ENCODE results near the gene FAIM2.

FAIM2 gene

GRCh38 chr12:49901986-49902385 lies 1.7 kb downstream of the FAIM2 start:
- Mint-ChIP-seq H3K9me3 (no peaks in the 10 kb centered on the region), H3K27ac (no peak overlapping the region), H3K4me1 (ENCODE audit: low read depth) (peaks cover 45% of the 10 kb centered on the region), H3K4me3 (no peak overlapping the region), H3K27me3 (peaks cover 81% of the 10 kb centered on the region), H3K36me3 (ENCODE audit: low read depth) (no peaks in the 10 kb centered on the region)
- intact Hi-C loops (cut with micrococcal nuclease), result no loop called here

DNA sequence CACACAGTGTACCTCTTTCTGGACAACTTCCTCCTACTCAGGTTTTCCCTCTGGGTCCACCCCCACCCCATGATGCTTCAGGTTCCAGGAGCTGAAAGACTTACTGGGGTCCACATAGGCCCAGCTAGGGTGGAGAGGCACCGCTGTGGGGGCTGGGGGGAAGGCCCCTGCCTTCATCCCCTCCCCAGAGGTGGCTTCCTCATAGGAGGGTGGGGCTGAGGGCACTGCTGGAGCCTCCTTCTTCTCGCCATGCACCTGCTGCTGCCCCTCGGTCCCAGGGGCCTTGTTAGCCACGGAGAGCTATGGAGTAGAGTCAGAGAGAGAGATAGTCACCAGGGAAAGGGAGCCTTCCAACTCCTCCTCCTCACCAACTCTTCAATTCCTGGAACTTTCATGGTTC lies 2.7 kb downstream of the FAIM2 start:
- peaks cover 76% of the 10 kb centered on the region for H3K27me3 Mint-ChIP-seq
- no peak overlapping the region for H3K27ac Mint-ChIP-seq
- H3K9me3 Mint-ChIP-seq, result no peaks in the 10 kb centered on the region
- no peaks in the 10 kb centered on the region for H3K36me3 Mint-ChIP-seq (ENCODE audit: low read depth)
- intact Hi-C loops (cut with micrococcal nuclease), result no loop called here
- peaks cover 45% of the 10 kb centered on the region for H3K4me1 Mint-ChIP-seq (ENCODE audit: low read depth)
- no peak overlapping the region for H3K4me3 Mint-ChIP-seq

DNA sequence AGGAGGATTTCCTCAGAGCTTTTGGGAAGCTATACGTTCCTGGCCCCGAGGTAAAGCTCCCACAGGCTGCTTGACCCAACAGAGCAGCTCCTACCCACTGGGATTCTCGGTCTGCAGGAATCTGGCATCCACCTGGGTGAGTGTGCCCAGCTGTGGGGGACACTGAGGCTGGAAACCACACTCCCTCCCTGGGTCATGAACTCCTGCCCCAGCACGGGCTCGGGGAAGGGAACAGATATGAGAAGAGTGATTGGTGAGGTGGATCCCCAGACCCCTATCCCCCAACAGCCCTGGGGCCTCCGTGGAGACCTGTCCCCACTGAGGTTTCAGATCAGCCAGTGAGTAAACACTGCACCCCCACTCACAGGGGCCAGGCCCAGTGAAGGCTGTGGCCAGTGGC lies 3.3 kb downstream of the FAIM2 start:
- Mint-ChIP-seq H3K36me3 (ENCODE audit: low read depth) (no peaks in the 10 kb centered on the region), H3K27ac (no peak overlapping the region), H3K4me3 (no peak overlapping the region), H3K9me3 (no peaks in the 10 kb centered on the region), H3K27me3 (peaks cover 72% of the 10 kb centered on the region), H3K4me1 (ENCODE audit: low read depth) (peaks cover 39% of the 10 kb centered on the region)
- intact Hi-C loops (cut with micrococcal nuclease), result no loop called here

DNA sequence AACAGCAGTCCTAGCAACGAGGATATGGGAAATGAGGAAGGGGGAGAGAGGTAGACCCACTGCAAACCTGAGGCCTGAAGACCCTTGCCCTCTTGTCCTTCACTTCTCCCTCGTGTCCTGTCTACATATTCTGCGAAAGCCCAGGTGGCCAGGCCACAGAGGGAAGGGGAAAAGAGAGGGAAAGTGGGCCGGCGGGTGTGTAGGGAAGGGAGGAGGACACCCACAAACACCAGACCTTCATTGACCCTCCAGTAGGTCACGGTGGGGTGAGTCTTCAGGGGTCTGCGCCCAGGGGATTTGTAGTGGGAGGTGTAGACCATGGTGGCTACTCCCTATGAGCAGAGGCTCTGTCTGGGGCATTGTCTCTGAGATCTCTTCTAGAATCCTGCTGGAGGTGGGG lies 3.8 kb downstream of the FAIM2 start:
- H3K9me3 Mint-ChIP-seq, result no peaks in the 10 kb centered on the region
- H3K36me3 Mint-ChIP-seq (ENCODE audit: low read depth), result no peaks in the 10 kb centered on the region
- peaks cover 71% of the 10 kb centered on the region for H3K27me3 Mint-ChIP-seq
- H3K27ac Mint-ChIP-seq, result no peak overlapping the region
- H3K4me3 Mint-ChIP-seq, result no peak overlapping the region
- peaks cover 39% of the 10 kb centered on the region for H3K4me1 Mint-ChIP-seq (ENCODE audit: low read depth)
- intact Hi-C loops (cut with micrococcal nuclease), result no loop called here

GRCh38 chr12:49899286-49899843 lies 4.3 kb downstream of the FAIM2 start:
- Mint-ChIP-seq H3K4me1 (ENCODE audit: low read depth) (peaks cover 34% of the 10 kb centered on the region), H3K36me3 (ENCODE audit: low read depth) (no peaks in the 10 kb centered on the region), H3K27ac (no peak overlapping the region), H3K27me3 (peaks cover 65% of the 10 kb centered on the region), H3K4me3 (no peak overlapping the region), H3K9me3 (no peaks in the 10 kb centered on the region)
- intact Hi-C loops (cut with micrococcal nuclease), result no loop called here

DNA sequence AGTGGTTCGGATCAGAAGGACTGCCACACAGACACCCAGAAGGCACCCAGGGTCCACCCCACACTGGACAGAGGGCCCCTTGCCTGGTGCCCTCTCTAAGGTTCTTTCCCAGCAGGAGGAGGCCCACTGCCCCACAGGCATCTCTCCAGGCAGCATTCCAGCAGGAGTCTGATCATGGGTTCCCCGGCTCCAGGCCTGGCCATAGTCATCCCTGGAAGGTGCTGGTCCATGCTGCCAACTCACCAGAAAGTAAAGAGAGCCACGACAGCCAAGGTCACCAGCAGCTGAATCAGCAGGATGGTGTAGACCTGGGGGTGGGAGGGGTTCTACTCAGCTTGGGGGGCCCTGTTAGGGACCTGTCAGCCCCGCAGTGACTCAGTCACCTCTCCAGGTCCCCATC lies 6.4 kb downstream of the FAIM2 start:
- Mint-ChIP-seq H3K4me1 (ENCODE audit: low read depth) (peaks cover 19% of the 10 kb centered on the region), H3K27ac (no peak overlapping the region), H3K27me3 (peaks cover 62% of the 10 kb centered on the region), H3K4me3 (no peak overlapping the region), H3K36me3 (ENCODE audit: low read depth) (no peaks in the 10 kb centered on the region), H3K9me3 (no peaks in the 10 kb centered on the region)
- intact Hi-C loops (cut with micrococcal nuclease), result no loop called here

DNA sequence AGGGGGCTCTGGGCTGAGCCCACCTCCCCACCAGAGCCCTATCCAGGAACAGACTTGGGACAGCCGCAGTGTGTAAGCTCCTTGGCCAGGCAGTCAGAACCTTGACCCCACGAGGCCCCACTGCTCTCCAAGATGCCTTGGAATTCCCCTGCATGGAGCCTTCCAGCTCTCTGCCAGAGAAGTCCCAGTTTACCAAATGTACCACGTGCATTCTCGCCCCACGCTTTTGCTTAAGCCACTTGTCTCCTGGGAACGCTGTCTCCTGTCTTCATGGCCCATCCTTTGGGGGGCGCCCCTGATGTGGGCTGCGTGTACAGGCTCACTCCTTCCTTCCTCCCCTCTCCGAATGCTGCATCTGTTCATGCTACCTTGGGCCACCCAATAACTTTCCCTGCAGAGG lies 7.9 kb downstream of the FAIM2 start:
- Mint-ChIP-seq H3K36me3 (ENCODE audit: low read depth) (no peaks in the 10 kb centered on the region), H3K4me3 (no peak overlapping the region), H3K27ac (no peak overlapping the region), H3K9me3 (no peaks in the 10 kb centered on the region), H3K4me1 (ENCODE audit: low read depth) (peaks cover 9% of the 10 kb centered on the region), H3K27me3 (peaks cover 57% of the 10 kb centered on the region)
- intact Hi-C loops (cut with micrococcal nuclease), result no loop called here

DNA sequence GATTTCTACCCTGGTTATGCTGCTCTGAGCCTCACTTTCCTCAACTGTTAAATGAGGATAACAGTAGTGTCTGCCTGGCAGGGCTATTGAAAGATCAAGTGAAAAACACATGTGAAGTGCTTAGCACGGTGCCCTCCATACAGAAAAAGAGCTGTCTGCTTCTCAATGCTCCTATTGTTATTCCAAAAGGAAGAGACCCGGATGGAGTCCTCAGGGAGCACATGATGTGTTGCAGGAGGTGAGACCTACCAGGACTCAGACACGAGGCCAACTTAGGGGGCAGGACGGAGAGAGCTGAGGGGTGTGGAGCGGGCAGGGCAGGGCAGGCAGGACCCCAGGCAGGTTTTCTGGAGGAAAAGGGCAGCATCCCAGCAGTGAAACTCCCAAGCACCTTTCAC lies 8.9 kb downstream of the FAIM2 start:
- intact Hi-C loops (cut with micrococcal nuclease), result no loop called here
- H3K27me3 Mint-ChIP-seq, result peaks cover 51% of the 10 kb centered on the region
- H3K4me3 Mint-ChIP-seq, result no peak overlapping the region
- no peak overlapping the region for H3K27ac Mint-ChIP-seq
- H3K36me3 Mint-ChIP-seq (ENCODE audit: low read depth), result no peaks in the 10 kb centered on the region
- H3K4me1 Mint-ChIP-seq (ENCODE audit: low read depth), result no peaks in the 10 kb centered on the region
- H3K9me3 Mint-ChIP-seq, result no peaks in the 10 kb centered on the region

GRCh38 chr12:49893753-49894750 lies 9.6 kb downstream of the FAIM2 start:
- Mint-ChIP-seq H3K27me3 (peaks cover 44% of the 10 kb centered on the region), H3K36me3 (ENCODE audit: low read depth) (no peaks in the 10 kb centered on the region), H3K4me3 (no peak overlapping the region), H3K9me3 (no peaks in the 10 kb centered on the region), H3K4me1 (ENCODE audit: low read depth) (no peaks in the 10 kb centered on the region), H3K27ac (no peak overlapping the region)
- intact Hi-C loops (cut with micrococcal nuclease), result no loop called here

- Mint-ChIP-seq H3K36me3 (ENCODE audit: low read depth) (no peaks in the 10 kb centered on the region), H3K4me3 (no peak overlapping the region), H3K27ac (no peak overlapping the region), H3K9me3 (no peaks in the 10 kb centered on the region), H3K27me3 (peaks cover 39% of the 10 kb centered on the region), H3K4me1 (ENCODE audit: low read depth) (no peaks in the 10 kb centered on the region)
- intact Hi-C loops (cut with micrococcal nuclease), result no loop called here
These were observed 10.9 kb downstream of the FAIM2 start for GRCh38 chr12:49892732-49893317.

DNA sequence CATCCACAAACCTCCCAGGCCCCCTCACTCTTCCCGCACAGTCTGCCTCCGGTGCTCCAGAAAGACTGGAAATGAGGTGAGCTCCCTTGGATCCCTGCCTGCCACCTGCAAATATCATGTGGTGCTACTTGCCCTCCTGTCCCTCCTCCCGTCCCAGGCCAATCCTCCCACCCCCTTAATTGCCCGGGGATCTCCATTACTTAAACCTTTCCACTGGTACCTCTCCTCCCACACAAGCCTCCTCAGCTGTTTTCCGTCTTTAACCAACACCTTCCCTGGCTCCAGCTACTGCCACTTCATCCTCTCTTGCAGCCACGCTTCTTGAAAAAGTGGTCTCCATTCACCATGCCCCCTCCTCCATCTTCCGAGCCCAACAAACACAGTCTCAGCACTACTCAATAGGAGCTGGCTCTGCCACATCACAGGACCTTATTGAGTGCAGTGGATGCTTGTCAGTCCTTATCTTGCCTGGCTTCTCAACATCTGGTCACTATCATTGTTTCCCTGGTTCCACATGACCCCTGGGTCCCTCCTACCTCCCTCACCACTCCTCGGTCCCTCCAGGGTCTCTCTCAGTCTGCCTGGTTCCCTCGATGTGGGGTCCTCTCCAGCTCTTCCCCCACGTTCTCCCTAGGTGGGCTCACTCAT lies 11.5 kb downstream of the FAIM2 start:
- Mint-ChIP-seq H3K9me3 (no peaks in the 10 kb centered on the region), H3K27me3 (peaks cover 34% of the 10 kb centered on the region), H3K27ac (no peak overlapping the region), H3K36me3 (ENCODE audit: low read depth) (no peaks in the 10 kb centered on the region), H3K4me1 (ENCODE audit: low read depth) (no peaks in the 10 kb centered on the region), H3K4me3 (no peak overlapping the region)
- intact Hi-C loops (cut with micrococcal nuclease), result no loop called here

DNA sequence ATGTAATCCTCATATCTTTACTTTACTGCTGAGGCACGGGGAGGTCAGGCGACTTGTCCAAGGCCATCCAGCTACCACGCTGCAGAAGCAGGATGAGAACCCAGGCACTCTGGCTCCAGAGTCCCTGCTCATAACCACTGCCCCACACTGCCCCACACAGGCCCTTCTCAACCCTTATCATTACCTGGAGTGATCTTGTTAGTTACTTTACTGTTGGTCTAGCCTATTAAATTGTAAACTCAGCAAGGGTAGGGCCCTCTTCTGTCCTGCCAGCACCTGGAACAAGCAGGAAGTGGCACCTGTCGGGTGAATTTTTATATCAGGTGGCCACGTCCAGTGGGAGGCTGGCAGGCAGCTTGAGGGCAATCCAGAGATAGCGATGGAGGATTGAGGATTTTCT lies 12.2 kb downstream of the FAIM2 start:
- no peaks in the 10 kb centered on the region for H3K36me3 Mint-ChIP-seq (ENCODE audit: low read depth)
- H3K27me3 Mint-ChIP-seq, result peaks cover 39% of the 10 kb centered on the region
- no peaks in the 10 kb centered on the region for H3K4me1 Mint-ChIP-seq (ENCODE audit: low read depth)
- intact Hi-C loops (cut with micrococcal nuclease), result no loop called here
- no peak overlapping the region for H3K27ac Mint-ChIP-seq
- H3K4me3 Mint-ChIP-seq, result no peak overlapping the region
- H3K9me3 Mint-ChIP-seq, result no peaks in the 10 kb centered on the region

DNA sequence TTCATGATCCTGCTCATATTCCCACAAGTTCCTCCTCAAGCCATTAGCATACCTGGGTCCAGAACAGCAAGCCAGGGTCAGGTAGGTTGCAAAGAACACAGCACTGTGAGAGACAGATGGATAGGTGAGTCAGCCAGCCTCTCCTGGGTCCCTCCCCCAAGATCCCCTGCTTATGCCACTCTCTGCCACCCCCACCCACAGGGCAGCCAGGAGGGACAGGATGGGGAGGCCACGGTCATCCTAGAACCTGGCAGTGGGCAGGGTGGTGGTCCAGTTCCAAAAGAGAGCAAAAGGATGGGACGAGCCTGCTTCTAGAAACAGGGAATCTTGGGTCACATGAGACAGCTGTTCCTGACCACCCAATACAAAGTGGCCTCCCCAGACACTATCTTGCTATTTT lies 12.7 kb downstream of the FAIM2 start:
- intact Hi-C loops (cut with micrococcal nuclease), result no loop called here
- peaks cover 41% of the 10 kb centered on the region for H3K27me3 Mint-ChIP-seq
- H3K9me3 Mint-ChIP-seq, result no peaks in the 10 kb centered on the region
- no peaks in the 10 kb centered on the region for H3K36me3 Mint-ChIP-seq (ENCODE audit: low read depth)
- H3K4me3 Mint-ChIP-seq, result no peak overlapping the region
- H3K4me1 Mint-ChIP-seq (ENCODE audit: low read depth), result no peaks in the 10 kb centered on the region
- no peak overlapping the region for H3K27ac Mint-ChIP-seq

DNA sequence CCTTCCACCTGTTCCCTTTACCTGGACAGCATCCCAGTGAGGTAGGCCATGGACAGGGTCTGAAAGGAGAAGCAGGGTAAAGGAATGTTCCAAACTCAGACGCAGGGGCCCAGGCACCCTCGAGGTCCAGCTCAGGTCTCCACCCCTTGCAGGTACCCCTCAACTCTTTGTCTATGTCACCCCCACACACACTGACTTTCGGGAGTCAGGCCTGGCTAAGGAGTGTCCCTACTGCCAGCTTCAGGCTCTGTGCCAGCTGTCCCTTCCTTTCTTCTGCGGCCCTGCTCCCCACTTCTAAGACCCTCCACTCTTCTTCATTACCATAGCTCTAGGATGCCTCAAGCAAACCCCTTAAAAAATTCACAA lies 13.6 kb downstream of the FAIM2 start:
- Mint-ChIP-seq H3K9me3 (no peaks in the 10 kb centered on the region), H3K27ac (no peak overlapping the region), H3K27me3 (peaks cover 46% of the 10 kb centered on the region), H3K36me3 (ENCODE audit: low read depth) (no peaks in the 10 kb centered on the region), H3K4me3 (no peak overlapping the region), H3K4me1 (ENCODE audit: low read depth) (no peaks in the 10 kb centered on the region)
- intact Hi-C loops (cut with micrococcal nuclease), result no loop called here
